Stimulated activated CD4-positive, alpha-beta T cell treated with anti-CD3 and anti-CD28 coated beads, Interleukin-1b, Interleukin-23, amount 100 ng/mL, for 48 hours (primary cell): ENCODE measurements around the gene FHL2.

Experiments
- DNase-seq: peaks from one replicate; pipeline ENCODE4 v3.0.0-alpha.2; 2020

Gene FHL2

GRCh38 chr2:105376789-105377240 is 22.0 kb downstream of the FHL2 start:
- no peak for DNase-seq

- DNase-seq, result no peak
Measured at GRCh38 chr2:105376010-105376409, 22.8 kb downstream of the FHL2 start.

GRCh38 chr2:105375001-105375561 is 23.8 kb downstream of the FHL2 start:
- no peak for DNase-seq

GRCh38 chr2:105373895-105374401 is 24.9 kb downstream of the FHL2 start:
- DNase-seq, result no peak

GRCh38 chr2:105373344-105373781 is 25.5 kb downstream of the FHL2 start:
- no peak for DNase-seq

GRCh38 chr2:105371810-105372209 is 27.0 kb downstream of the FHL2 start:
- DNase-seq, result no peak

GRCh38 chr2:105371156-105371555 is 27.7 kb downstream of the FHL2 start:
- DNase-seq, result no peak

GRCh38 chr2:105369777-105370690 is 28.8 kb downstream of the FHL2 start:
- DNase-seq, result peak; percentile 88

GRCh38 chr2:105368759-105369408 is 30.0 kb downstream of the FHL2 start:
- DNase-seq, result no peak

- DNase-seq, result no peak
Measured at GRCh38 chr2:105365206-105365605, 33.6 kb downstream of the FHL2 start.

GRCh38 chr2:105364436-105365139 is 34.3 kb downstream of the FHL2 start:
- no peak for DNase-seq

GRCh38 chr2:105362862-105363591 is 35.8 kb downstream of the FHL2 start:
- no peak for DNase-seq

- DNase-seq, result peak; percentile 22
Measured at GRCh38 chr2:105361102-105361889, 37.6 kb downstream of the FHL2 start.

- no peak for DNase-seq
Measured at GRCh38 chr2:105358593-105358992, 40.3 kb downstream of the FHL2 start.

- DNase-seq, result no peak
Measured at GRCh38 chr2:105357122-105357521, 41.7 kb downstream of the FHL2 start.

GRCh38 chr2:105344704-105345345 is 54.0 kb downstream of the FHL2 start:
- DNase-seq, result no peak

- no peak for DNase-seq
Measured at GRCh38 chr2:105339414-105339813, 59.4 kb downstream of the FHL2 start.

GRCh38 chr2:105338020-105338385 is 60.8 kb downstream of the FHL2 start:
- DNase-seq, result no peak

- DNase-seq, result peak; percentile 91
Measured at GRCh38 chr2:105337122-105338019, 61.5 kb downstream of the FHL2 start, which contains the start of gene C2orf49. Gene C2orf49, plus strand, starts transcription at chr2:105337540. Its CDS starts 48 bp downstream, at chr2:105337588.

GRCh38 chr2:105336786-105337121 is 62.1 kb downstream of the FHL2 start:
- DNase-seq, result no peak
